OCI-LY1 (cell line): ENCODE measurements around the gene ST3GAL4.
"Not testable (repeated sequence)": the region's sequence is repeated elsewhere in the genome, so short reads cannot be mapped to it uniquely, and the experiment has no call there.

Experiments used
- EZH2 ChIP-seq: fragments of 200-600 bp; sonication (generic), shearing (Covaris generic); IDR thresholded peaks from 2 replicates; pipeline ENCODE4 v1.8.0; 2017; ENCODE audit warnings: borderline replicate concordance, mixed run types, mild to moderate bottlenecking, antibody characterized with exemption, low read length, moderate library complexity, mixed read lengths
- TF ChIP-seq, protein P1 (sequence below): fragments of 200-600 bp; sonication (generic), shearing (Covaris generic); IDR thresholded peaks from 2 replicates; pipeline ENCODE4 v1.5.1; 2017; ENCODE audit warnings: mild to moderate bottlenecking, antibody characterized with exemption, low read length, moderate library complexity, mixed read lengths

DNA sequence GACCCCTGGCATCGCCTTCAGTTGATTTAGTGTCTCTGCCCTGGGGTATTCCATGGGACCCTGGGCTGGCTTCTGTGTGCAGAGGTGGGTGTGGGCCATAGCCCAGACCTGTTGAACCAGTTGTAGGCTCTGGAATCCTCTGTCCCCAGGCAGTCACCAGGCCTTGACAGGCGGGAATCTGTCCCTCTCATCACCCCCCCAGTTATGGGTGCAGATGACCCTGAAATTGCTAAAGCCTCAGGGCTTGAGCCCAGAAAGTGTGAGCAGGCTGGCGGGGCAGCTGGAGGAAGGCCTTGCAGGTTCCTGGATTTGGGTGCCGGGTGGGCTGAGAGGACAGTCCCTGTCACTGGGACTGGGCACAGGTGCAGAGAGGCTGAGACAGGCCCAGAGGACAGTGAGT, 27.2 kb downstream of the ST3GAL4 start:
- TF ChIP-seq, protein P1, sequence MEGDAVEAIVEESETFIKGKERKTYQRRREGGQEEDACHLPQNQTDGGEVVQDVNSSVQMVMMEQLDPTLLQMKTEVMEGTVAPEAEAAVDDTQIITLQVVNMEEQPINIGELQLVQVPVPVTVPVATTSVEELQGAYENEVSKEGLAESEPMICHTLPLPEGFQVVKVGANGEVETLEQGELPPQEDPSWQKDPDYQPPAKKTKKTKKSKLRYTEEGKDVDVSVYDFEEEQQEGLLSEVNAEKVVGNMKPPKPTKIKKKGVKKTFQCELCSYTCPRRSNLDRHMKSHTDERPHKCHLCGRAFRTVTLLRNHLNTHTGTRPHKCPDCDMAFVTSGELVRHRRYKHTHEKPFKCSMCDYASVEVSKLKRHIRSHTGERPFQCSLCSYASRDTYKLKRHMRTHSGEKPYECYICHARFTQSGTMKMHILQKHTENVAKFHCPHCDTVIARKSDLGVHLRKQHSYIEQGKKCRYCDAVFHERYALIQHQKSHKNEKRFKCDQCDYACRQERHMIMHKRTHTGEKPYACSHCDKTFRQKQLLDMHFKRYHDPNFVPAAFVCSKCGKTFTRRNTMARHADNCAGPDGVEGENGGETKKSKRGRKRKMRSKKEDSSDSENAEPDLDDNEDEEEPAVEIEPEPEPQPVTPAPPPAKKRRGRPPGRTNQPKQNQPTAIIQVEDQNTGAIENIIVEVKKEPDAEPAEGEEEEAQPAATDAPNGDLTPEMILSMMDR, result not testable (repeated sequence)
- TF ChIP-seq EZH2, result not testable (repeated sequence)
